K562 (cell line): ENCODE measurements around the gene FOSL2. TPM values are rescaled to one million over a fixed set of nuclear protein-coding genes. Genes with fewer than 3 reads are reported as not detected.

Experiments
- CREB3 ChIP-seq: fragments of 450-650 bp; conservative IDR thresholded peaks from 2 replicates; pipeline ENCODE4 v1.6.1; 2016; ENCODE audit warnings: missing genetic modification characterization, low read depth, mild to moderate bottlenecking, missing compliant biosample characterization, moderate library complexity
- CREM ChIP-seq: IDR thresholded peaks from 2 replicates; pipeline ENCODE4 v1.6.1; 2014; ENCODE audit warnings: antibody characterized with exemption, low read depth
- FOXJ3 ChIP-seq: sonication (generic); formaldehyde crosslinking; IDR thresholded peaks from 2 replicates; pipeline ENCODE4 v1.4.0; 2020; ENCODE audit warnings: mild to moderate bottlenecking, missing genetic modification reagents
- GTF2A2 ChIP-seq: IDR thresholded peaks from 2 replicates; pipeline ENCODE4 v1.6.1; 2016; ENCODE audit warnings: mild to moderate bottlenecking, missing genetic modification characterization, missing compliant biosample characterization
- HCFC1 ChIP-seq: IDR thresholded peaks from 2 replicates; pipeline ENCODE4 v1.6.1; 2012; ENCODE audit warnings: low read depth, low read length, improper control_type of control experiment
- MBD1 ChIP-seq: fragments of 250-450 bp; sonication (Bioruptor Pico); IDR thresholded peaks from 2 replicates; pipeline ENCODE4 v1.8.0; 2022; ENCODE audit warnings: inconsistent platforms
- MBD2 ChIP-seq: sonication (generic); IDR thresholded peaks from 2 replicates; pipeline ENCODE4 v1.6.1; 2016; ENCODE audit warnings: low read depth, borderline replicate concordance
- POLR2G ChIP-seq: fragments of 200-400 bp; formaldehyde crosslinking; IDR thresholded peaks from 2 replicates; pipeline ENCODE4 v1.6.1; 2017; ENCODE audit warnings: low read depth, mild to moderate bottlenecking, antibody characterized with exemption, low read length, moderate library complexity
- SP1 ChIP-seq: sonication (generic); formaldehyde crosslinking; IDR thresholded peaks from 2 replicates; pipeline ENCODE4 v1.8.1; 2022; ENCODE audit warnings: mild to moderate bottlenecking, missing genetic modification reagents
- VEZF1 ChIP-seq: fragments of 200-800 bp; sonication (Bioruptor generic); IDR thresholded peaks from 2 replicates; pipeline ENCODE4 v1.6.1; 2017; ENCODE audit warnings: missing genetic modification characterization, missing compliant biosample characterization
- ZNF263 ChIP-seq: sonication (generic); formaldehyde crosslinking; IDR thresholded peaks from 2 replicates; pipeline ENCODE4 v1.8.0; 2022; ENCODE audit warnings: mild to moderate bottlenecking, missing genetic modification reagents, borderline replicate concordance
- ZNF589 ChIP-seq: fragments of 200-800 bp; sonication (Bioruptor generic); IDR thresholded peaks from 2 replicates; pipeline ENCODE4 v1.6.1; 2016; ENCODE audit warnings: low read depth, missing genetic modification characterization, missing compliant biosample characterization
- ZNF592 ChIP-seq: fragments of 450-650 bp; IDR thresholded peaks from 2 replicates; pipeline ENCODE4 v1.6.1; 2017; ENCODE audit warnings: antibody characterized with exemption, mild to moderate bottlenecking
- polyA plus RNA-seq, 8 experiments: library from polyadenylated mRNA; depleted of rRNA in 4 of 8; stranded (reverse) in 5 of 8; unstranded in 3 of 8; fragments of >200 nt; fragmentation: Nextera tagmentation in 2 of 8; fragmentation: Illumina TruSeq in 1 of 8; extraction: Ambion mirVana in 2 of 8; extraction: Trizol in 1 of 8; gene quantifications; 2 replicates each; pipeline versions ENCODE4 v1.2.1 to v1.2.3, GENCODE V29; 2011 to 2014; ENCODE audit warnings: inconsistent platforms in 1 of 8, missing spikeins in 1 of 8
- total RNA-seq, 7 experiments: library from RNA; depleted of rRNA in 6 of 7; stranded (reverse); fragments of >200 nt in 6 of 7; fragmentation: Illumina TruSeq in 2 of 7; extraction: Trizol in 2 of 7; gene quantifications; 2 replicates each; pipeline versions ENCODE4 v1.2.1 to v1.2.3, GENCODE V29; 2011 to 2021; ENCODE audit warnings: low replicate concordance in 1 of 7

FOSL2 gene
- total and polyA plus RNA-seq, 9 of the 15 experiments (the other 6 are each of a cell fraction or from before 2014, with no cell fraction given), result 0.04 to 2.9 (median 0.80) TPM

- no peak for TF ChIP-seq CREB3 (tag)
- peak; percentile 40; the same call in 1 of the 2 replicates for TF ChIP-seq HCFC1
- no peak for TF ChIP-seq MBD1
- TF ChIP-seq POLR2G, result peak; percentile 9; the same call in 1 of the 2 replicates
- peak; percentile 21; the same call in 1 of the 2 replicates for TF ChIP-seq ZNF263 (CRISPR knock-in tag)
- peak; percentile 92 for TF ChIP-seq ZNF589
- TF ChIP-seq GTF2A2 (tag), result no peak
- peak; percentile 75 for TF ChIP-seq SP1
- TF ChIP-seq MBD2, result peak; percentile 78
- TF ChIP-seq CREM, result peak; percentile 84
- TF ChIP-seq ZNF592, result peak; percentile 76
- peak; percentile 68 for TF ChIP-seq VEZF1 (CRISPR knock-in tag)
- TF ChIP-seq FOXJ3 (CRISPR knock-in tag), result no peak
Observed at GRCh38 chr2:28355521-28356094, 37.0 kb upstream of the FOSL2 start (continued).
